ENCODE results near the gene FLT4.

- no peak for TF ChIP-seq CTCF (IDR thresholded peaks at IDR 0.05; ENCODE audit: low read depth, low read length)
- TF ChIP-seq EZH2phosphoT487 (IDR thresholded peaks at IDR 0.05; ENCODE audit: low read depth): no peak
These were observed 52.6 kb downstream of the FLT4 start for GRCh38 chr5:180596668-180597231.
